ENCODE data around the gene DUSP14. TPM values are rescaled to one million over a fixed set of nuclear protein-coding genes. Genes with fewer than 3 reads are reported as not detected.

Gene DUSP14
- total and polyA plus RNA-seq, 2 of the 13 experiments (the other 11 are each of a cell fraction or from before 2014, with no cell fraction given): 33.5 to 39.8 TPM

DNA sequence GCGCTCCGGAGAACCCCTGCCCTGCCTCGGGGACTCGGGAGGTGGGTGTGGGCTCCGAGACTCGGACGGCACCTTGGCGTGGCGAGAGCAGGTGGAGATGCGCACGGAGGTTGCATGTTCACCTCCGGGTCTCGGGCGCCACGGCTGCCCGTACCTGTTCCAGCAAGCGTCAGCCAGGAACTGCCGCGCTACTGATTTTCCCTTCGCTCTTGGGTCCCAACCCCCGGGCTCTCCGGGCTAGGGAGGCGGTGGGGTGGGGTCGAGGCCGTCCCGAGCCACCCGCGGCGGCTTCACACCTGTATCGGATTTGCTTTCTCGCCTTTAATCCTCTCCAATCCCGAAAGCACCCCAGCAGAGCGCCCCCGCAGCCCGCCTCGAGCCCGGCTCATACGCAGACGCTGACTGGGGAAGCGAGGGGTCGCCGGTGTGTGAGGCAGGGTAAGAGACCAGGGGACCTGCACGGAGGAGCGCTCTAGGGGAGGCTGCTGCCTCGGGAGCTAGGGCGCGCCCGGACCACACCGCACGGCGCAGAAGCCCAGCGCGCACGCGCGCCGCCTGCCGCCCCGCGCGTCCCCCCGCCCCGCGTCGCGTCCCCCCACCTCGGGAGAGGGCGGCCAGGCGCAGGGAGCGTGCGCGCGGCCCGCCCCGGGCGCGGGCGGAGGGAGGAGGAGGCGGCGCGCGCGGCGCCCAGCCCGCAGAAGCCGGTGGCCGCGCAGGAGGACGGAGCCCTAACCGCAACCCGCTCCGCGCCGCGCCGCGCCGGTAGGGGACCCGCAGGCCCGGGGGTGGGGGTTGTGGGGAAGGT lies at the start of gene DUSP14 (continued):
- TF ChIP-seq, protein P1, sequence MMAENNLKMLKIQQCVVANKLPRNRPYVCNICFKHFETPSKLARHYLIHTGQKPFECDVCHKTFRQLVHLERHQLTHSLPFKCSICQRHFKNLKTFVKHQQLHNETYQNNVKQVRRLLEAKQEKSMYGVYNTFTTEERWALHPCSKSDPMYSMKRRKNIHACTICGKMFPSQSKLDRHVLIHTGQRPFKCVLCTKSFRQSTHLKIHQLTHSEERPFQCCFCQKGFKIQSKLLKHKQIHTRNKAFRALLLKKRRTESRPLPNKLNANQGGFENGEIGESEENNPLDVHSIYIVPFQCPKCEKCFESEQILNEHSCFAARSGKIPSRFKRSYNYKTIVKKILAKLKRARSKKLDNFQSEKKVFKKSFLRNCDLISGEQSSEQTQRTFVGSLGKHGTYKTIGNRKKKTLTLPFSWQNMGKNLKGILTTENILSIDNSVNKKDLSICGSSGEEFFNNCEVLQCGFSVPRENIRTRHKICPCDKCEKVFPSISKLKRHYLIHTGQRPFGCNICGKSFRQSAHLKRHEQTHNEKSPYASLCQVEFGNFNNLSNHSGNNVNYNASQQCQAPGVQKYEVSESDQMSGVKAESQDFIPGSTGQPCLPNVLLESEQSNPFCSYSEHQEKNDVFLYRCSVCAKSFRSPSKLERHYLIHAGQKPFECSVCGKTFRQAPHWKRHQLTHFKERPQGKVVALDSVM (CRISPR knock-in tag; IDR thresholded peaks at IDR 0.05): peak; percentile 60; the same call in 1 of the 2 replicates
- TF ChIP-seq AKAP8 (CRISPR knock-in tag; IDR thresholded peaks at IDR 0.05) (no peak; the same call in 1 of the 2 replicates), ZNF263 (CRISPR knock-in tag; IDR thresholded peaks at IDR 0.05) (0 out of 2 replicates have a peak, but pooled peaks have one; percentile 15), ZMYM4 (CRISPR knock-in tag; IDR thresholded peaks at IDR 0.05) (no peak), POLR2A (IDR thresholded peaks at IDR 0.05; ENCODE audit: insufficient read depth in 1 of 2, low read depth in 2 of 2, low read length in 2 of 2) (peak; percentile 81 to 95), ZNF407 (CRISPR knock-in tag; IDR thresholded peaks at IDR 0.05; ENCODE audit: not compliant biosample characterization) (no peak), SNAPC2 (CRISPR knock-in tag; IDR thresholded peaks at IDR 0.05) (peak; percentile 55; the same call in 1 of the 2 replicates), HMG20B (CRISPR knock-in tag; conservative IDR thresholded peaks at IDR 0.05) (no peak), MAFG (CRISPR knock-in tag; IDR thresholded peaks at IDR 0.05) (no peak)
- TF ChIP-seq, protein P2, sequence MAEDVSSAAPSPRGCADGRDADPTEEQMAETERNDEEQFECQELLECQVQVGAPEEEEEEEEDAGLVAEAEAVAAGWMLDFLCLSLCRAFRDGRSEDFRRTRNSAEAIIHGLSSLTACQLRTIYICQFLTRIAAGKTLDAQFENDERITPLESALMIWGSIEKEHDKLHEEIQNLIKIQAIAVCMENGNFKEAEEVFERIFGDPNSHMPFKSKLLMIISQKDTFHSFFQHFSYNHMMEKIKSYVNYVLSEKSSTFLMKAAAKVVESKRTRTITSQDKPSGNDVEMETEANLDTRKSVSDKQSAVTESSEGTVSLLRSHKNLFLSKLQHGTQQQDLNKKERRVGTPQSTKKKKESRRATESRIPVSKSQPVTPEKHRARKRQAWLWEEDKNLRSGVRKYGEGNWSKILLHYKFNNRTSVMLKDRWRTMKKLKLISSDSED (CRISPR knock-in tag; IDR thresholded peaks at IDR 0.05): no peak
- TF ChIP-seq, protein P3, sequence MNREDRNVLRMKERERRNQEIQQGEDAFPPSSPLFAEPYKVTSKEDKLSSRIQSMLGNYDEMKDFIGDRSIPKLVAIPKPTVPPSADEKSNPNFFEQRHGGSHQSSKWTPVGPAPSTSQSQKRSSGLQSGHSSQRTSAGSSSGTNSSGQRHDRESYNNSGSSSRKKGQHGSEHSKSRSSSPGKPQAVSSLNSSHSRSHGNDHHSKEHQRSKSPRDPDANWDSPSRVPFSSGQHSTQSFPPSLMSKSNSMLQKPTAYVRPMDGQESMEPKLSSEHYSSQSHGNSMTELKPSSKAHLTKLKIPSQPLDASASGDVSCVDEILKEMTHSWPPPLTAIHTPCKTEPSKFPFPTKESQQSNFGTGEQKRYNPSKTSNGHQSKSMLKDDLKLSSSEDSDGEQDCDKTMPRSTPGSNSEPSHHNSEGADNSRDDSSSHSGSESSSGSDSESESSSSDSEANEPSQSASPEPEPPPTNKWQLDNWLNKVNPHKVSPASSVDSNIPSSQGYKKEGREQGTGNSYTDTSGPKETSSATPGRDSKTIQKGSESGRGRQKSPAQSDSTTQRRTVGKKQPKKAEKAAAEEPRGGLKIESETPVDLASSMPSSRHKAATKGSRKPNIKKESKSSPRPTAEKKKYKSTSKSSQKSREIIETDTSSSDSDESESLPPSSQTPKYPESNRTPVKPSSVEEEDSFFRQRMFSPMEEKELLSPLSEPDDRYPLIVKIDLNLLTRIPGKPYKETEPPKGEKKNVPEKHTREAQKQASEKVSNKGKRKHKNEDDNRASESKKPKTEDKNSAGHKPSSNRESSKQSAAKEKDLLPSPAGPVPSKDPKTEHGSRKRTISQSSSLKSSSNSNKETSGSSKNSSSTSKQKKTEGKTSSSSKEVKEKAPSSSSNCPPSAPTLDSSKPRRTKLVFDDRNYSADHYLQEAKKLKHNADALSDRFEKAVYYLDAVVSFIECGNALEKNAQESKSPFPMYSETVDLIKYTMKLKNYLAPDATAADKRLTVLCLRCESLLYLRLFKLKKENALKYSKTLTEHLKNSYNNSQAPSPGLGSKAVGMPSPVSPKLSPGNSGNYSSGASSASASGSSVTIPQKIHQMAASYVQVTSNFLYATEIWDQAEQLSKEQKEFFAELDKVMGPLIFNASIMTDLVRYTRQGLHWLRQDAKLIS (CRISPR knock-in tag; IDR thresholded peaks at IDR 0.05): no peak

All from HepG2 (cell line).